D721Med (cell line): ENCODE data around the gene DNAJA4.

Experiments
- DNase-seq: peaks from one replicate; pipeline ENCODE4 v3.0.0; 2011; ENCODE audit warnings: low spot score; ENCODE audit not compliant: insufficient read length
- FAIRE-seq: peaks from 2 replicates; lab custom pipeline; 2011; peaks lifted over from hg19 to GRCh38; lab: Jason Lieb, UNC
- CTCF ChIP-seq: IDR thresholded peaks from 2 replicates; pipeline ENCODE4 v1.5.1; 2012; ENCODE audit warnings: mild to moderate bottlenecking, control low read depth; ENCODE audit not compliant: insufficient read depth; ENCODE audit errors: missing control alignments

DNAJA4 gene

DNA sequence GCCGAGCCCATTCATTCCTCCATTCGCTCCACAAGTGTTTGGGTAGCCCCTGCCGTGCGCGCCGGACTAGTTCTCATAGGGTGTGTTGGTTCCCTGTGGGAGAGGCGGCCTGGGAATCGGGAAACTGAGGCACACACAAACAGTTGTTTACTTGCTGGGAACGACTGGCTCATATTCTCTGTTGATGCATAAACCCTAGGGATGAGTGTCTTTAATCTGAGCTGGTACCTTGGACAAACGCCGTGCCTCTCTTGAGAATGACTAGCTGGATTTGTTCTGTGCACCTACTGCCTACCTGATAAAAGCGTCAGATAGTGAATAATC, 737 bp downstream of the DNAJA4 start:
- FAIRE-seq (no peak), DNase-seq (no peak)
- no peak for TF ChIP-seq CTCF

DNA sequence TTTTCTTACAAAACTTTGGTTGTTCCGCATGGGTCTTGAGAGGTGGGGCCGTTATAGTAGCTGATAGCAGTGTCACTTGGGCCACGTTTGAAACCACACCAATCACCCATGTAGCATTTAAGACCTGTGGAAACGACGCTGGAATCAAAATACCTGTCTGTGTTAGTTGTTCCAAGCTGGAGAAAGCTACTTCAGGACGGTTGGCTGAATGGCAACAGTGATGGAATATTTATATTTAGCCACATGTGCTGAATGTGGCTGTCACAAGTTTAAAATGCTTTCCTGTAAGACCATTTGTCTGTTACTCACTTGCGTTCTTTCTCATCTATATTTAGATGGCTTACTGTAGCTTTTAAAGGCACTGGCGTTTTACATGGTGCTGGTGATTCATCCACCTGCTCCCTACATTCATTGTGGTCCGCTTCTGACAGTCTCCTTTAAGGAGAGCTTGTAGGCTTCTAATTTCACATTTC, 1.4 kb downstream of the DNAJA4 start:
- no peak for FAIRE-seq
- no peak for DNase-seq
- TF ChIP-seq CTCF: no peak

GRCh38 chr15:78266229-78266628, 1.9 kb downstream of the DNAJA4 start:
- TF ChIP-seq CTCF: no peak
- no peak for DNase-seq
- no peak for FAIRE-seq

DNA sequence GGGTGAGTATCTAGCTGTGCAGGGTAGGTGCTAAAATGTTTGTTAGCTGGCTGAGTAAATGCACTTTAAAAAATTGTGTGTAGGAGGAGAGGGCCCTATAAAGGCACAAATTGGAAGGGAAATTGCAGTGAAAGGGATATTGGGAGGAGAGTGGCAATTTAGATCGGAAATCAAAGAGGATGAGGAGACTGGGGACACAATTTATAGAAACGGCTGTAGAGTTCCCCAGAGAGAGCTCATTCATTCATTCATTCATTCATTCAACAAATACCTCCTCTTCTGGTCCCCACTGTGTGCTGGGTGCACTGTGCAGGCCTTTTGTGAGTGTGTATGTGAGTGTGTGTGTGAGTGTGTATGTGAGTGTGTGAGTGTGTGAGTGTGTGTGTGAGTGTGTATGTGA, 2.4 kb downstream of the DNAJA4 start:
- no peak for DNase-seq
- no peak for TF ChIP-seq CTCF
- FAIRE-seq: no peak

GRCh38 chr15:78272316-78272715, 8.0 kb downstream of the DNAJA4 start:
- no peak for FAIRE-seq
- no peak for TF ChIP-seq CTCF
- DNase-seq: no peak

DNA sequence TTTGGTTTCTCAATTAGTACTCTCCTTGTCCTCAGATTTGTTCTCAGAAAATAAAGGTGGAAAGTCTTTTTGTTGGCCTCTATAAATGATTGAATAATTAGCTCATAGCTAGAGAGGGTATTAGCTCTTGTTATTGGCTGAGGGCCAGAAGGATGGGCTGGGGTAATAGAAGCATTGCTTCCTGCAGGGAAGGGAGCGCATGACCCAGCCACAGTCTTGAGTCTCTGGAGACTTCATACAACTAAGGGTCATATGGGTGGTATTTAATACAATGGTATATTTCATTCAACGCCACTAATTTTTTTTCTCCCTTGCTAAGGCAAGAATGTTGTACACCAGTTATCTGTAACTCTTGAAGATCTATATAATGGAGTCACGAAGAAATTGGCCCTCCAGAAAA, 8.4 kb downstream of the DNAJA4 start:
- FAIRE-seq (no peak), DNase-seq (no peak)
- TF ChIP-seq CTCF: no peak

DNA sequence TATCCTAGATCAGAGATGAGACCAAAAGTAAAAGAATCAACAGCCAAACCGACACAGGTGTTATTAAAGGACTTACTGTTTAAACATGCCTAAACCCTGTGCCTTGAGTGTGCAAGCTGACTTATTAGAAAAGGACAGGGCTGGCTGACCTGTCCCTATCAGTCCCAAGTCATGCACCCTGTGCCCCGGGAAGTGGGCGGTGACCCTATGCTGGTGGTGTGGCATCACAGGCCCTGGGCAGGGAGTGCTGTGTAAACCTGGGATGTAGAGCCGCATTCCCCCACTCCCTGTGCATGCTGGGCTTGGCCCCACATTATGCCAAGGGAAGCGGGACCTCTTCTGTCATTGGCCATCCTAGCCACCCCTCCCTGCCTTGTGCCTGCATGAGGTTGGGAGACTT, 10.6 kb downstream of the DNAJA4 start:
- DNase-seq (no peak), FAIRE-seq (no peak)
- no peak for TF ChIP-seq CTCF
